GM12873 (cell line): Measurements from ENCODE around the gene FMNL2.

Experiments
- TF ChIP-seq, protein P1 (sequence below): IDR thresholded peaks from 2 replicates; pipeline ENCODE4 v1.5.1; 2012; ENCODE audit warnings: low read depth, mild to moderate bottlenecking, moderate library complexity, low read length, control low read depth; ENCODE audit not compliant: insufficient read depth; ENCODE audit errors: missing control alignments

The FMNL2 gene

GRCh38 chr2:152389483-152389882, 54.5 kb downstream of the FMNL2 start:
- TF ChIP-seq, protein P1, sequence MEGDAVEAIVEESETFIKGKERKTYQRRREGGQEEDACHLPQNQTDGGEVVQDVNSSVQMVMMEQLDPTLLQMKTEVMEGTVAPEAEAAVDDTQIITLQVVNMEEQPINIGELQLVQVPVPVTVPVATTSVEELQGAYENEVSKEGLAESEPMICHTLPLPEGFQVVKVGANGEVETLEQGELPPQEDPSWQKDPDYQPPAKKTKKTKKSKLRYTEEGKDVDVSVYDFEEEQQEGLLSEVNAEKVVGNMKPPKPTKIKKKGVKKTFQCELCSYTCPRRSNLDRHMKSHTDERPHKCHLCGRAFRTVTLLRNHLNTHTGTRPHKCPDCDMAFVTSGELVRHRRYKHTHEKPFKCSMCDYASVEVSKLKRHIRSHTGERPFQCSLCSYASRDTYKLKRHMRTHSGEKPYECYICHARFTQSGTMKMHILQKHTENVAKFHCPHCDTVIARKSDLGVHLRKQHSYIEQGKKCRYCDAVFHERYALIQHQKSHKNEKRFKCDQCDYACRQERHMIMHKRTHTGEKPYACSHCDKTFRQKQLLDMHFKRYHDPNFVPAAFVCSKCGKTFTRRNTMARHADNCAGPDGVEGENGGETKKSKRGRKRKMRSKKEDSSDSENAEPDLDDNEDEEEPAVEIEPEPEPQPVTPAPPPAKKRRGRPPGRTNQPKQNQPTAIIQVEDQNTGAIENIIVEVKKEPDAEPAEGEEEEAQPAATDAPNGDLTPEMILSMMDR: no peak

DNA sequence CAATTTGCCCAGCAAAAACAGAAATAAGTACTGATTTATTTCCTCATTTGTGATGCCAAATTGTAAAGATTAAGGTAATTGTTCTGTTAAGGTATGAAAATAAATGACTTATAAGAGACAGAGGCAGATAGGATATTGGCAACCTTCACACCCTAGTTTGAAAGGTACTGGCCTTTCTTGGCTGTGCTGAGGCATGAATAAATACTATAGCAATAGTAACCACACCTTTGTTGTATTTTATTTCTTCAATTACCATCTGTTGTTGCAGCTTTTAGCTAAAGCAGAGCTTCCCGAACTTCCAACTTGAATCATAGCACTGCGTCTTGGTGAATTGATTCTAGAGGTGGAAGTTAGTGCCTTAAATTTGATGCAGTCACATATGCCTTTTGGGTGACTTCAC, 55.9 kb downstream of the FMNL2 start:
- TF ChIP-seq, protein P1: no peak

- TF ChIP-seq, protein P1: no peak
These were observed 56.3 kb downstream of the FMNL2 start for GRCh38 chr2:152391318-152391717.

DNA sequence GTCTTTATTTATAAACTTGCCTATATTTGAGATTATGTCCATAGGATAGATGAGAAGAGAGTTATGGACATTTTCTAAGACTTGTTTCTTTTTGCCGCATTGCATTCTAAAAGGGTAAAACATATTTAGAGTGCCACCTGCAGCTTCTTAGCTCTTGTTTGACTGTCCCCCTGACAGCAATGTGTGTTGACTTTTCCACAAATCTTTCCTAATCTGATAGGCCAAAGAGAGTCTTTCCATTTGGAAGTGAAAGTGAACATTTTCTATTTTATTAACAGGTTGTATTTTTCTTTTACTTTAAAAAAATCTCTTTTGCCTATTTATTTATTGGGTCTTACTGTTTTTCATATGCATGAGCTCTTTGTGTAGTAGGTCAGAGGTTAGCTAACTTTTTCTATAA, 58.4 kb downstream of the FMNL2 start:
- TF ChIP-seq, protein P1: no peak

GRCh38 chr2:152394326-152394725, 59.4 kb downstream of the FMNL2 start:
- TF ChIP-seq, protein P1: no peak

- TF ChIP-seq, protein P1: no peak
These were observed 60.1 kb downstream of the FMNL2 start for GRCh38 chr2:152395103-152395502.

DNA sequence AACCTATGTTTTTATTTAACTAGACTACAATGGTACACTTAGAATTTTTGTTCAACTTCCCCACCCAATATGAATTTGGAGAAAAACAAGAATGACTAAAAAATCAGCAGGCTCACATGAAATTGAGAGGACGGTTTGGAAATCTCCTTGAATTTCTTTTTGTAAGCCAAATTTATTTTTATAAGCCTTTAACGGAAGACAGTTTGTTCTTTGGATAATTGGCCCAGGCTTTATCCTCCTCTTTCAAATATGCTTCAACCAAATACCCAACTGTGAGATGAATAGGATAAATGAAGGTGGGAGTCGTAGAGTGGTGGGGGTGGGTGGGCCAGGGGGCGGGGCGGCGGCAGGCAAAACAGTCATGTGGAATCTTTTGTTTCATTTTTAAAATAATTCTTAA, 60.6 kb downstream of the FMNL2 start:
- TF ChIP-seq, protein P1: no peak
